Uterus (tissue), 4 donors: Measurements from ENCODE around the gene NQO2. TPM values are rescaled to one million over a fixed set of nuclear protein-coding genes. Genes with fewer than 3 reads are reported as not detected.

ENCODE experiments used
- DNase-seq, 2 donors: peaks; one replicate each; pipeline ENCODE4 v3.0.0-alpha.2; 2019 to 2020
- H3K27ac ChIP-seq, 2 donors: fragments of 200-600 bp; sonication (generic); 1 replicate in 1 of 2; 2 replicates in 1 of 2; pipeline ENCODE4 v1.5.1; 2016 to 2018
- H3K27me3 ChIP-seq, 2 donors: fragments of 200-600 bp; sonication (generic); one replicate each; pipeline ENCODE4 v1.5.1; 2018 to 2019; ENCODE audit warnings: control low read depth in 1 of 2
- H3K36me3 ChIP-seq, 2 donors: fragments of 200-600 bp; sonication (generic); one replicate each; pipeline ENCODE4 v1.5.1; 2019; ENCODE audit warnings: control low read depth in 1 of 2
- H3K4me1 ChIP-seq, 2 donors: fragments of 200-600 bp; sonication (generic); one replicate each; pipeline ENCODE4 v1.5.1; 2018 to 2019; ENCODE audit warnings: control low read depth in 1 of 2
- H3K4me3 ChIP-seq, 2 donors: fragments of 200-600 bp; sonication (generic); 1 replicate in 1 of 2; 2 replicates in 1 of 2; pipeline ENCODE4 v1.5.1; 2018 to 2019; ENCODE audit warnings: mild to moderate bottlenecking in 1 of 2
- H3K9me3 ChIP-seq, 2 donors: fragments of 200-600 bp; sonication (generic); one replicate each; pipeline ENCODE4 v1.5.1; 2019; ENCODE audit warnings: control low read depth in 1 of 2
- CTCF ChIP-seq, 4 experiments: fragments of 200-600 bp in 2 of 4; fragments of 450-650 bp in 2 of 4; sonication (generic) in 2 of 4; IDR thresholded peaks; one replicate each; pipeline ENCODE4 v1.5.1; 2016 to 2019; ENCODE audit warnings: antibody characterized with exemption in 4 of 4, mild to moderate bottlenecking in 2 of 4, moderate library complexity in 1 of 4
- POLR2A ChIP-seq, 2 donors: fragments of 450-650 bp; IDR thresholded peaks; one replicate each; pipeline ENCODE4 v1.6.1; 2016; ENCODE audit warnings: antibody characterized with exemption in 2 of 2, mild to moderate bottlenecking in 1 of 2, moderate library complexity in 1 of 2
- intact Hi-C: fragments of 100-400 bp; cut with DNase I; formaldehyde crosslinking; loops from one replicate; pipeline ENCODE4 v1.15.1; 2023; ENCODE audit warnings: low total_unique reads
- total RNA-seq, 4 donors: library from RNA; depleted of rRNA in 3 of 4; stranded (reverse); fragments of >200 nt in 3 of 4; gene quantifications; one replicate each; pipeline versions ENCODE4 v1.1.0 to v1.2.4, GENCODE V29; 2014 to 2023
- donor health status: DM: yes; HTN: yes; CAD: no.

The NQO2 gene, protein sequence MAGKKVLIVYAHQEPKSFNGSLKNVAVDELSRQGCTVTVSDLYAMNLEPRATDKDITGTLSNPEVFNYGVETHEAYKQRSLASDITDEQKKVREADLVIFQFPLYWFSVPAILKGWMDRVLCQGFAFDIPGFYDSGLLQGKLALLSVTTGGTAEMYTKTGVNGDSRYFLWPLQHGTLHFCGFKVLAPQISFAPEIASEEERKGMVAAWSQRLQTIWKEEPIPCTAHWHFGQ
- total RNA-seq: 10 to 100 TPM in 3 of 4 donors, 1 to 10 TPM in 1; 7.8 to 50.3 (median 21.6) TPM

- H3K4me1 ChIP-seq: no peaks in the 10 kb centered on the region
- TF ChIP-seq POLR2A (IDR thresholded peaks at IDR 0.05): peak; percentile 90 to 92
- peak in 2 of 4 experiments; percentile 25 to 30 for TF ChIP-seq CTCF (IDR thresholded peaks at IDR 0.05)
- peak within 1 kb of the TSS; percentile 80 to 87 for H3K27ac ChIP-seq
- no peaks in the 10 kb centered on the region for H3K27me3 ChIP-seq
- no peaks in the 10 kb centered on the region for H3K36me3 ChIP-seq
- peak within 1 kb of the TSS; percentile 70 to 95 for H3K4me3 ChIP-seq
- no peaks in the 10 kb centered on the region for H3K9me3 ChIP-seq
- intact Hi-C loops: loop anchor here (5.0 kb wide), 1 partner anchor 57 kb away; no protein-coding TSS in a partner anchor
- DNase-seq: peak; percentile 93 to 97
Observed at GRCh38 chr6:2999618-3000557, at the start of gene NQO2. NQO2 (plus strand) TSS chr6:2999894; CDS start chr6:3006553, 6,659 bp downstream.

DNA sequence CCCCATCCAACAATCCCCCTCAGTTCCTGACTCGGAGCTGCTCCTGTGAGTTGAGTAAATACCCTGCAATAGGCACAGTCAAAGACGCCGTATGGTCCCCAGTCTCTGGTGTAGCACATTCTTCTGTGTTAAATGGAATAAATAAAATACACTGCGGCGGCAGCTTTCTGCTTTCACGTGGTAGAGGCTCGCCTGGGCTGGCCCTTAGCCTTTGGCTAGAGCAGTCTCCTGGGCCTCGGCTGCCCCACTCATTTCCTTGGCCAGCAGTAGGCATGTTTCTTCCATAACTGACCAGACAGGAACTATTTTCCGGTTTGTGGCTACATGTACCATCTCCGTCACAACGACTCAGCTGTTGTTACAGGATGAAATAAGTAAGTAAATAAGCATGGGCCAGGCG, 49.0 kb upstream of the NQO2 start:
- H3K4me3 ChIP-seq: no peak overlapping the region
- no peak overlapping the region for H3K27ac ChIP-seq
- no peaks in the 10 kb centered on the region for H3K36me3 ChIP-seq
- H3K4me1 ChIP-seq: no peaks in the 10 kb centered on the region
- no peak for DNase-seq
- TF ChIP-seq CTCF (IDR thresholded peaks at IDR 0.05) (no peak), POLR2A (IDR thresholded peaks at IDR 0.05) (no peak)
- intact Hi-C loops: no loop called here
- H3K9me3 ChIP-seq: no peaks in the 10 kb centered on the region
- no peaks in the 10 kb centered on the region for H3K27me3 ChIP-seq

GRCh38 chr6:2951728-2952127, 48.0 kb upstream of the NQO2 start:
- no peaks in the 10 kb centered on the region for H3K36me3 ChIP-seq

DNA sequence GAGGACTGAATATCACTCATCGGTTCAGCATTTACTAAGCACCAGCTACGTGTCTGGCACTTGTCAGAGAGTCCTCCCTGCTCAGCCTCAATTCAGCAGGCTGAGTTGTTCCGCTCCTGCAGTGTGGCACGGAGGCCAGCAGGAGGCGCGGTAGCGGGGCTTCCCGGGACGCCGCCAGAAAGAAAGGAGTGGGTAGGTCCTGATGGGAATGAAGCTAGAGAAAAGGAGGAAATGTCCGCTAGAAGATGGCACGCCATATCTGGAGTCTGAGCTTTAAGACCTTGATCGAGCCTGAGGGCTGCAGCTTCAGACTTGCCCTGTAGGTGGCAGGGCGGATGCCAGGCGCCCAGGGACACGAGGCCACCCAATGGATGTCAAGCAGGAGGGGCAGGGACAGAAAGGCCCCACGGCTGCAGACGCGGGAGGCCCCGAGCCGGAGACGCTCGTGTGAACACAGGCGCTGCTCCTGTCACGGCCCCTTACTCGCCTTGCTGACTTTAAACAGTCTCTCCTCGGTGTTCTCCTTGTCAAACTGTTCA, 47.1 kb upstream of the NQO2 start:
- TF ChIP-seq POLR2A (IDR thresholded peaks at IDR 0.05): peak in 1 of 2 donors; percentile 22
- peak; percentile 93 to 98 (median 96) for TF ChIP-seq CTCF (IDR thresholded peaks at IDR 0.05)
- Histone ChIP-seq H3K4me3 (peak overlapping the region in 1 of 2 donors; percentile 11), H3K4me1 (no peaks in the 10 kb centered on the region), H3K9me3 (no peaks in the 10 kb centered on the region), H3K27me3 (no peaks in the 10 kb centered on the region), H3K36me3 (no peaks in the 10 kb centered on the region), H3K27ac (peak overlapping the region; percentile 64 to 77)
- peak; percentile 77 to 85 for DNase-seq
- intact Hi-C loops: no loop called here

More at GRCh38 chr6:2951728-2952127, 48.0 kb upstream of the NQO2 start:
- no peak for DNase-seq
- no peak for TF ChIP-seq CTCF (IDR thresholded peaks at IDR 0.05)
- TF ChIP-seq POLR2A (IDR thresholded peaks at IDR 0.05): no peak
- intact Hi-C loops: no loop called here
- Histone ChIP-seq H3K27ac (peak overlapping the region; percentile 64 to 77), H3K27me3 (no peaks in the 10 kb centered on the region), H3K4me1 (no peaks in the 10 kb centered on the region), H3K9me3 (no peaks in the 10 kb centered on the region), H3K4me3 (no peak overlapping the region)
